ENCODE data around the gene MME. TPM values are rescaled to one million over a fixed set of nuclear protein-coding genes. Genes with fewer than 3 reads are reported as not detected.

The MME gene
- total RNA-seq, 1 experiment from 2014 or later, result 14.4 TPM

- H3K4me1 Mint-ChIP-seq (ENCODE audit: low read depth, unreplicated experiment), result peaks cover 12% of the 10 kb centered on the region
- H3K36me3 Mint-ChIP-seq (ENCODE audit: insufficient read depth, unreplicated experiment), result no peaks in the 10 kb centered on the region
- H3K27me3 Mint-ChIP-seq (ENCODE audit: unreplicated experiment), result no peaks in the 10 kb centered on the region
- intact Hi-C loops (cut with micrococcal nuclease; ENCODE audit: unreplicated experiment), result loop anchor here (5.0 kb wide), 1 partner anchor 222 kb away; no protein-coding TSS in a partner anchor
- H3K4me3 Mint-ChIP-seq (ENCODE audit: low read depth, unreplicated experiment), result no peak overlapping the region
- no peak overlapping the region for H3K27ac Mint-ChIP-seq (ENCODE audit: unreplicated experiment)
- CTCF ChIA-PET, result no interaction called here
- no peak for DNase-seq
- no peaks in the 10 kb centered on the region for H3K9me3 Mint-ChIP-seq (ENCODE audit: low read depth, unreplicated experiment)
- no TSS peak for BruUV-seq (replicated peaks)
- TF ChIP-seq, protein P1, sequence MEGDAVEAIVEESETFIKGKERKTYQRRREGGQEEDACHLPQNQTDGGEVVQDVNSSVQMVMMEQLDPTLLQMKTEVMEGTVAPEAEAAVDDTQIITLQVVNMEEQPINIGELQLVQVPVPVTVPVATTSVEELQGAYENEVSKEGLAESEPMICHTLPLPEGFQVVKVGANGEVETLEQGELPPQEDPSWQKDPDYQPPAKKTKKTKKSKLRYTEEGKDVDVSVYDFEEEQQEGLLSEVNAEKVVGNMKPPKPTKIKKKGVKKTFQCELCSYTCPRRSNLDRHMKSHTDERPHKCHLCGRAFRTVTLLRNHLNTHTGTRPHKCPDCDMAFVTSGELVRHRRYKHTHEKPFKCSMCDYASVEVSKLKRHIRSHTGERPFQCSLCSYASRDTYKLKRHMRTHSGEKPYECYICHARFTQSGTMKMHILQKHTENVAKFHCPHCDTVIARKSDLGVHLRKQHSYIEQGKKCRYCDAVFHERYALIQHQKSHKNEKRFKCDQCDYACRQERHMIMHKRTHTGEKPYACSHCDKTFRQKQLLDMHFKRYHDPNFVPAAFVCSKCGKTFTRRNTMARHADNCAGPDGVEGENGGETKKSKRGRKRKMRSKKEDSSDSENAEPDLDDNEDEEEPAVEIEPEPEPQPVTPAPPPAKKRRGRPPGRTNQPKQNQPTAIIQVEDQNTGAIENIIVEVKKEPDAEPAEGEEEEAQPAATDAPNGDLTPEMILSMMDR (IDR thresholded peaks at IDR 0.05; ENCODE audit: unreplicated experiment), result no peak
Measured at GRCh38 chr3:155179437-155179827, 99.3 kb downstream of the MME start.

DNA sequence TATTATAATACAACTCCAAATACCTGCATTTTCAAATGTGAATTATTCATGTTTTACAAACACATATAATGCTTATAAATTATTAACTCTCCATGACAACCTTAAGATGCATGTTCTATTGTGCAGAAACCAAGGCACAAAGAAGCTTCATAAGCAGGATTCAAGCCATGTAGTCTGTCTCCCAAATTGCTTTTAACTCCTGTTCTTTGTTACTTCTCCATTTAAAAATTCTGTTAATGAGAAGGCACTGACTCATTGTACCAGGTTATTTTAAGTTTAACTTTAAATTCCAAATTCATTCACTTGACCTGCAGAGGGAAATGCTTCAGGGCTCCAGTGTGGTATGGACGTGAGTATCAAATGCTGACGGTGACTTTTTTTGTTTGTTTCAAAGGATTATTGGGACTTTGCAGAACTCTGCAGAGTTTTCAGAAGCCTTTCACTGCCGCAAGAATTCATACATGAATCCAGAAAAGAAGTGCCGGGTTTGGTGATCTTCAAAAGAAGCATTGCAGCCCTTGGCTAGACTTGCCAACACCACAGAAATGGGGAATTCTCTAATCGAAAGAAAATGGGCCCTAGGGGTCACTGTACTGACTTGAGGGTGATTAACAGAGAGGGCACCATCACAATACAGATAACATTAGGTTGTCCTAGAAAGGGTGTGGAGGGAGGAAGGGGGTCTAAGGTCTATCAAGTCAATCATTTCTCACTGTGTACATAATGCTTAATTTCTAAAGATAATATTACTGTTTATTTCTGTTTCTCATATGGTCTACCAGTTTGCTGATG lies 100.0 kb downstream of the MME start:
- TF ChIP-seq, protein P1 (IDR thresholded peaks at IDR 0.05; ENCODE audit: unreplicated experiment), result no peak
- no peak for DNase-seq
- intact Hi-C loops (cut with micrococcal nuclease; ENCODE audit: unreplicated experiment), result loop anchor here (1.0 to 5.0 kb wide), 3 partner anchors 98 to 223 kb away; partner anchors contain the start of gene MME
- H3K36me3 Mint-ChIP-seq (ENCODE audit: insufficient read depth, unreplicated experiment), result no peaks in the 10 kb centered on the region
- no peak overlapping the region for H3K4me3 Mint-ChIP-seq (ENCODE audit: low read depth, unreplicated experiment)
- BruUV-seq (replicated peaks), result no TSS peak
- CTCF ChIA-PET, result interaction anchor here (1.5 kb wide), 1 partner anchor 142 kb away, joined by 3 read pairs; no protein-coding TSS in a partner anchor
- peaks cover 12% of the 10 kb centered on the region for H3K4me1 Mint-ChIP-seq (ENCODE audit: low read depth, unreplicated experiment)
- H3K9me3 Mint-ChIP-seq (ENCODE audit: low read depth, unreplicated experiment), result no peaks in the 10 kb centered on the region
- no peak overlapping the region for H3K27ac Mint-ChIP-seq (ENCODE audit: unreplicated experiment)
- H3K27me3 Mint-ChIP-seq (ENCODE audit: unreplicated experiment), result no peaks in the 10 kb centered on the region

GRCh38 chr3:155182467-155182866 lies 102.3 kb downstream of the MME start:
- no peaks in the 10 kb centered on the region for H3K9me3 Mint-ChIP-seq (ENCODE audit: low read depth, unreplicated experiment)
- TF ChIP-seq, protein P1 (IDR thresholded peaks at IDR 0.05; ENCODE audit: unreplicated experiment), result no peak
- H3K36me3 Mint-ChIP-seq (ENCODE audit: insufficient read depth, unreplicated experiment), result no peaks in the 10 kb centered on the region
- intact Hi-C loops (cut with micrococcal nuclease; ENCODE audit: unreplicated experiment), result loop anchor here (5.0 kb wide), 1 partner anchor 100 kb away; the partner anchor contains the start of gene MME
- no peak for DNase-seq
- no TSS peak for BruUV-seq (replicated peaks)
- CTCF ChIA-PET, result interaction anchor here (1.4 kb wide), 1 partner anchor 29 kb away, joined by 3 read pairs; no protein-coding TSS in a partner anchor
- no peak overlapping the region for H3K4me3 Mint-ChIP-seq (ENCODE audit: low read depth, unreplicated experiment)
- no peak overlapping the region for H3K27ac Mint-ChIP-seq (ENCODE audit: unreplicated experiment)
- H3K27me3 Mint-ChIP-seq (ENCODE audit: unreplicated experiment), result no peaks in the 10 kb centered on the region
- H3K4me1 Mint-ChIP-seq (ENCODE audit: low read depth, unreplicated experiment), result peaks cover 21% of the 10 kb centered on the region

GRCh38 chr3:155184011-155184410 lies 103.9 kb downstream of the MME start:
- Mint-ChIP-seq H3K4me3 (ENCODE audit: low read depth, unreplicated experiment) (no peak overlapping the region), H3K9me3 (ENCODE audit: low read depth, unreplicated experiment) (no peaks in the 10 kb centered on the region), H3K36me3 (ENCODE audit: insufficient read depth, unreplicated experiment) (no peaks in the 10 kb centered on the region), H3K27ac (ENCODE audit: unreplicated experiment) (no peak overlapping the region), H3K27me3 (ENCODE audit: unreplicated experiment) (no peaks in the 10 kb centered on the region), H3K4me1 (ENCODE audit: low read depth, unreplicated experiment) (peaks cover 15% of the 10 kb centered on the region)
- TF ChIP-seq, protein P1 (IDR thresholded peaks at IDR 0.05; ENCODE audit: unreplicated experiment), result no peak
- no peak for DNase-seq
- intact Hi-C loops (cut with micrococcal nuclease; ENCODE audit: unreplicated experiment), result loop anchor here (5.0 kb wide), 1 partner anchor 102 kb away; the partner anchor contains the start of gene MME
- CTCF ChIA-PET, result interaction anchor here (0.9 to 1.4 kb wide), 3 partner anchors 10 to 137 kb away, joined by 3 to 5 read pairs (median 3); no protein-coding TSS in a partner anchor
- no TSS peak for BruUV-seq (replicated peaks)

All from Calu3 (cell line).